Tibial artery (tissue), 4 donors: ENCODE results near the gene IGSF23.
"Not testable (repeated sequence)": the region's sequence is repeated elsewhere in the genome, so short reads cannot be mapped to it uniquely, and the experiment has no call there.

ENCODE experiments used
- DNase-seq, 2 donors: peaks; one replicate each; pipeline ENCODE4 v3.0.0-alpha.2; 2019
- H3K27ac ChIP-seq, 2 donors: fragments of 200-600 bp; sonication (generic) in 1 of 2; 1 replicate in 1 of 2; 2 replicates in 1 of 2; pipeline ENCODE4 v1.5.1; 2018 to 2019; ENCODE audit warnings: mild to moderate bottlenecking in 1 of 2
- H3K27me3 ChIP-seq, 2 donors: fragments of 200-600 bp; sonication (generic) in 1 of 2; one replicate each; pipeline versions ENCODE4 v1.5.1 to v1.6.0; 2016 to 2019
- H3K36me3 ChIP-seq, 3 donors: fragments of 200-600 bp; sonication (generic) in 2 of 3; one replicate each; pipeline ENCODE4 v1.5.1; 2016 to 2019; ENCODE audit warnings: mild to moderate bottlenecking in 2 of 3
- H3K4me1 ChIP-seq, 4 donors: fragments of 200-600 bp; sonication (generic) in 2 of 4; 1 replicate in 3 of 4; 2 replicates in 1 of 4; pipeline ENCODE4 v1.5.1; 2016 to 2019
- H3K4me3 ChIP-seq, 2 donors: fragments of 200-600 bp; sonication (generic) in 1 of 2; 1 replicate in 1 of 2; 2 replicates in 1 of 2; pipeline ENCODE4 v1.5.1; 2018 to 2019; ENCODE audit warnings: mild to moderate bottlenecking in 2 of 2
- H3K9me3 ChIP-seq, 3 donors: fragments of 200-600 bp; sonication (generic) in 1 of 3; one replicate each; pipeline ENCODE4 v1.5.1; 2016 to 2019
- CTCF ChIP-seq, 2 experiments: fragments of 200-600 bp in 1 of 2; fragments of 450-650 bp in 1 of 2; IDR thresholded peaks; one replicate each; pipeline ENCODE4 v1.5.1; 2017 to 2019; ENCODE audit warnings: antibody characterized with exemption in 2 of 2, mild to moderate bottlenecking in 1 of 2, moderate library complexity in 1 of 2
- intact Hi-C: fragments of 100-400 bp; cut with DNase I; formaldehyde crosslinking; loops from one replicate; pipeline ENCODE4 v1.15.0; 2023; ENCODE audit warnings: low total_unique reads

IGSF23 gene

GRCh38 chr19:44677019-44677811 is 63.9 kb downstream of the IGSF23 start:
- Histone ChIP-seq H3K27me3 (no peaks in the 10 kb centered on the region), H3K9me3 (no peaks in the 10 kb centered on the region), H3K27ac (no peak overlapping the region), H3K36me3 (peaks cover 0 to 30% (median 15%) of the 10 kb centered on the region in 3 donors), H3K4me3 (no peak overlapping the region), H3K4me1 (peaks cover 0 to 7% (median 0%) of the 10 kb centered on the region in 4 donors)
- no peak for TF ChIP-seq CTCF (IDR thresholded peaks at IDR 0.05)
- no peak for DNase-seq
- intact Hi-C loops = no loop called here

GRCh38 chr19:44680536-44680935 is 67.2 kb downstream of the IGSF23 start:
- intact Hi-C loops = no loop called here
- DNase-seq = no peak

GRCh38 chr19:44681992-44682790 is 68.8 kb downstream of the IGSF23 start:
- intact Hi-C loops = no loop called here
- Histone ChIP-seq H3K27ac (no peak overlapping the region), H3K27me3 (no peaks in the 10 kb centered on the region), H3K4me1 (peaks cover 0 to 4% (median 0%) of the 10 kb centered on the region in 4 donors), H3K4me3 (no peak overlapping the region), H3K9me3 (no peaks in the 10 kb centered on the region), H3K36me3 (peaks cover 0 to 29% (median 18%) of the 10 kb centered on the region in 3 donors)
- no peak for DNase-seq
- TF ChIP-seq CTCF (IDR thresholded peaks at IDR 0.05) = no peak

More at GRCh38 chr19:44680536-44680935, 67.2 kb downstream of the IGSF23 start:
- TF ChIP-seq CTCF (IDR thresholded peaks at IDR 0.05) = no peak
- Histone ChIP-seq H3K27me3 (no peaks in the 10 kb centered on the region), H3K36me3 (peaks cover 0 to 29% (median 27%) of the 10 kb centered on the region in 3 donors), H3K9me3 (no peaks in the 10 kb centered on the region), H3K4me1 (peaks cover 0 to 7% (median 0%) of the 10 kb centered on the region in 4 donors), H3K27ac (no peak overlapping the region), H3K4me3 (no peak overlapping the region)

- Histone ChIP-seq H3K27me3 (no peaks in the 10 kb centered on the region), H3K36me3 (peaks cover 0 to 29% (median 18%) of the 10 kb centered on the region in 3 donors), H3K4me3 (no peak overlapping the region), H3K9me3 (no peaks in the 10 kb centered on the region), H3K4me1 (no peaks in the 10 kb centered on the region), H3K27ac (no peak overlapping the region)
- DNase-seq = no peak
- no peak for TF ChIP-seq CTCF (IDR thresholded peaks at IDR 0.05)
- intact Hi-C loops = no loop called here
Observed at GRCh38 chr19:44682807-44683206, 69.4 kb downstream of the IGSF23 start.

GRCh38 chr19:44683434-44684210 is 70.3 kb downstream of the IGSF23 start:
- no peak for TF ChIP-seq CTCF (IDR thresholded peaks at IDR 0.05)
- Histone ChIP-seq H3K27ac (no peak overlapping the region), H3K4me3 (no peak overlapping the region), H3K36me3 (peaks cover 0 to 29% (median 18%) of the 10 kb centered on the region in 3 donors), H3K27me3 (no peaks in the 10 kb centered on the region), H3K4me1 (no peaks in the 10 kb centered on the region), H3K9me3 (no peaks in the 10 kb centered on the region)
- no peak for DNase-seq
- intact Hi-C loops = no loop called here

GRCh38 chr19:44684396-44684795 is 71.0 kb downstream of the IGSF23 start:
- H3K27me3 ChIP-seq, DNase-seq, H3K4me3 ChIP-seq, H3K4me1 ChIP-seq, H3K9me3 ChIP-seq, intact Hi-C loops, H3K27ac ChIP-seq: not testable (repeated sequence)
- peaks cover 0 to 29% (median 18%) of the 10 kb centered on the region in 3 donors for H3K36me3 ChIP-seq
